Testis (tissue), 3 donors: Measurements from ENCODE around the gene CACNA1C. TPM values are rescaled to one million over a fixed set of nuclear protein-coding genes. Genes with fewer than 3 reads are reported as not detected.

ENCODE experiments used
- DNase-seq: peaks from one replicate; pipeline ENCODE4 v3.0.0-alpha.2; 2019
- H3K27ac ChIP-seq, 2 donors: fragments of 200-600 bp; sonication (generic); one replicate each; pipeline ENCODE4 v1.5.1; 2019
- H3K27me3 ChIP-seq: fragments of 200-600 bp; sonication (generic); one replicate; pipeline ENCODE4 v1.5.1; 2019
- H3K36me3 ChIP-seq: fragments of 200-600 bp; sonication (generic); one replicate; pipeline ENCODE4 v1.5.1; 2017; ENCODE audit warnings: low read depth; ENCODE audit errors: missing control alignments
- H3K4me1 ChIP-seq: fragments of 200-600 bp; sonication (generic); one replicate; pipeline ENCODE4 v1.5.1; 2019
- H3K4me3 ChIP-seq, 2 donors: fragments of 200-600 bp; sonication (generic); one replicate each; pipeline ENCODE4 v1.5.1; 2017 to 2019
- H3K9me3 ChIP-seq: fragments of 200-600 bp; sonication (generic); one replicate; pipeline ENCODE4 v1.5.1; 2017
- CTCF ChIP-seq, 3 experiments: fragments of 450-650 bp in 2 of 3; fragments of 200-600 bp in 1 of 3; sonication (generic) in 1 of 3; IDR thresholded peaks; one replicate each; pipeline ENCODE4 v1.5.1; 2016 to 2019; ENCODE audit warnings: antibody characterized with exemption in 3 of 3, mild to moderate bottlenecking in 2 of 3, moderate library complexity in 1 of 3
- POLR2A ChIP-seq: fragments of 450-650 bp; IDR thresholded peaks from one replicate; pipeline ENCODE4 v1.6.1; 2017; ENCODE audit warnings: antibody characterized with exemption, mild to moderate bottlenecking, moderate library complexity
- WGBS, 2 donors: methylation state at CpG; one replicate each; pipeline ENCODE4 v1.1.5; 2018; 5-methylcytosine and 5-hydroxymethylcytosine counted together
- intact Hi-C: fragments of 100-400 bp; cut with DNase I; formaldehyde crosslinking; loops from one replicate; pipeline ENCODE4 v1.15.1; 2023; ENCODE audit warnings: low total_unique reads
- polyA plus RNA-seq: library from polyadenylated mRNA; stranded (reverse); fragments of 350-450 nt; fragmentation: Illumina TruSeq; extraction: RNeasy Lipid Tissue Mini Kit (QIAGEN cat#74804); gene quantifications from one replicate; pipeline ENCODE4 v1.2.3, GENCODE V29; 2014; ENCODE audit warnings: low read depth, low replicate concordance; ENCODE audit not compliant: insufficient read depth
- total RNA-seq, 2 donors: library from RNA; depleted of rRNA; stranded (reverse); fragments of >200 nt; gene quantifications; one replicate each; pipeline ENCODE4 v1.2.3, GENCODE V29; 2016

The CACNA1C gene
- total and polyA plus RNA-seq, 3 donors from 2014 or later, result 20.3 to 36.8 (median 32.0) TPM

GRCh38 chr12:2395354-2395977 lies 342.7 kb downstream of the CACNA1C start:
- 65 to 68% methylated on average over 8 of the region's 8 CpGs for WGBS, 2 donors
- Histone ChIP-seq H3K36me3 (no peaks in the 10 kb centered on the region), H3K27ac (no peak overlapping the region), H3K9me3 (no peaks in the 10 kb centered on the region), H3K4me1 (peaks cover 20% of the 10 kb centered on the region), H3K4me3 (no peak overlapping the region), H3K27me3 (no peaks in the 10 kb centered on the region)
- TF ChIP-seq POLR2A (no peak), CTCF (IDR thresholded peaks at IDR 0.05) (peak; percentile 36 to 84 (median 60))
- peak; percentile 64 for DNase-seq
- intact Hi-C loops, result no loop called here

GRCh38 chr12:2396448-2396871 lies 343.7 kb downstream of the CACNA1C start:
- 60 to 67% methylated on average over 5 to 6 of the region's 6 CpGs for WGBS, 2 donors
- H3K9me3 ChIP-seq, result no peaks in the 10 kb centered on the region
- H3K36me3 ChIP-seq, result no peaks in the 10 kb centered on the region
- no peak overlapping the region for H3K4me3 ChIP-seq
- peak; percentile 32 for DNase-seq
- H3K27ac ChIP-seq, result no peak overlapping the region
- peaks cover 20% of the 10 kb centered on the region for H3K4me1 ChIP-seq
- H3K27me3 ChIP-seq, result no peaks in the 10 kb centered on the region
- TF ChIP-seq CTCF (IDR thresholded peaks at IDR 0.05), result no peak
- TF ChIP-seq POLR2A, result no peak
- intact Hi-C loops, result no loop called here

- intact Hi-C loops, result no loop called here
- TF ChIP-seq POLR2A (no peak), CTCF (IDR thresholded peaks at IDR 0.05) (no peak)
- 93% methylated on average over 11 of the region's 11 CpGs for WGBS, 2 donors
- no peaks in the 10 kb centered on the region for H3K36me3 ChIP-seq
- no peaks in the 10 kb centered on the region for H3K27me3 ChIP-seq
- no peak overlapping the region for H3K4me3 ChIP-seq
- DNase-seq, result no peak
- H3K9me3 ChIP-seq, result no peaks in the 10 kb centered on the region
- H3K27ac ChIP-seq, result no peak overlapping the region
- H3K4me1 ChIP-seq, result peaks cover 20% of the 10 kb centered on the region
Observed at GRCh38 chr12:2397356-2398045, 344.7 kb downstream of the CACNA1C start.

- TF ChIP-seq CTCF (IDR thresholded peaks at IDR 0.05) (no peak), POLR2A (no peak)
- peaks cover 13% of the 10 kb centered on the region for H3K4me1 ChIP-seq
- H3K4me3 ChIP-seq, result no peak overlapping the region
- no peaks in the 10 kb centered on the region for H3K27me3 ChIP-seq
- no peak for DNase-seq
- no peak overlapping the region for H3K27ac ChIP-seq
- no peaks in the 10 kb centered on the region for H3K9me3 ChIP-seq
- no peaks in the 10 kb centered on the region for H3K36me3 ChIP-seq
- intact Hi-C loops, result no loop called here
- WGBS, 2 donors, result 73 to 85% methylated on average over 2 of the region's 2 CpGs
Observed at GRCh38 chr12:2401040-2401439, 348.3 kb downstream of the CACNA1C start.
